GM19467 (cell line): ENCODE data around the gene UST.
"Not testable (repeated sequence)": the region's sequence is repeated elsewhere in the genome, so short reads cannot be mapped to it uniquely, and the experiment has no call there.

Source experiments
- ATAC-seq: cut with Tn5 transposase; IDR thresholded peaks from one replicate; pipeline ENCODE4 v1.9.1; 2021; ENCODE audit warnings: mild to moderate bottlenecking, moderate library complexity; ENCODE audit not compliant: unreplicated experiment

Gene UST

GRCh38 chr6:148890652-148891404 lies 144.0 kb downstream of the UST start:
- ATAC-seq: no peak

GRCh38 chr6:148891405-148891783 lies 144.6 kb downstream of the UST start:
- ATAC-seq: no peak

- ATAC-seq: no peak
Observed at GRCh38 chr6:148892247-148892646, 145.4 kb downstream of the UST start.

GRCh38 chr6:148893073-148893472 lies 146.2 kb downstream of the UST start:
- no peak for ATAC-seq

GRCh38 chr6:148893481-148893880 lies 146.7 kb downstream of the UST start:
- no peak for ATAC-seq

- ATAC-seq: no peak
Observed at GRCh38 chr6:148898376-148899014, 151.7 kb downstream of the UST start.

- no peak for ATAC-seq
Observed at GRCh38 chr6:148904896-148905870, 158.4 kb downstream of the UST start.

- ATAC-seq: no peak
Observed at GRCh38 chr6:148905901-148906300, 159.1 kb downstream of the UST start.

- ATAC-seq: no peak
Observed at GRCh38 chr6:148906386-148906785, 159.6 kb downstream of the UST start.

GRCh38 chr6:148907573-148907972 lies 160.7 kb downstream of the UST start:
- ATAC-seq: no peak

- ATAC-seq: no peak
Observed at GRCh38 chr6:148912252-148912651, 165.4 kb downstream of the UST start.

- ATAC-seq: no peak
Observed at GRCh38 chr6:148915810-148916209, 169.0 kb downstream of the UST start.

GRCh38 chr6:148916485-148916884 lies 169.7 kb downstream of the UST start:
- not testable (repeated sequence) for ATAC-seq

- ATAC-seq: no peak
Observed at GRCh38 chr6:148924226-148925012, 177.6 kb downstream of the UST start.

- no peak for ATAC-seq
Observed at GRCh38 chr6:148925701-148926100, 178.9 kb downstream of the UST start.

- no peak for ATAC-seq
Observed at GRCh38 chr6:148926478-148926877, 179.6 kb downstream of the UST start.

- no peak for ATAC-seq
Observed at GRCh38 chr6:148927586-148927985, 180.8 kb downstream of the UST start.

- no peak for ATAC-seq
Observed at GRCh38 chr6:148928811-148929210, 182.0 kb downstream of the UST start.

- ATAC-seq: no peak
Observed at GRCh38 chr6:148932208-148932607, 185.4 kb downstream of the UST start.

GRCh38 chr6:148932731-148933130 lies 185.9 kb downstream of the UST start:
- ATAC-seq: no peak

GRCh38 chr6:148934539-148934938 lies 187.7 kb downstream of the UST start:
- no peak for ATAC-seq
